ENCODE data around the gene COL23A1.

Gene COL23A1

GRCh38 chr5:178572617-178573016 lies 17.6 kb downstream of the COL23A1 start:
- H3K4me3 ChIP-seq (ENCODE audit: low read depth, low read length) = no peak overlapping the region
- DNase-seq (ENCODE audit: low read depth) = no peak
- TF ChIP-seq CTCF (conservative IDR thresholded peaks at IDR 0.05; ENCODE audit: low read depth, low read length) = no peak

- H3K4me3 ChIP-seq (ENCODE audit: low read depth, low read length) = no peak overlapping the region
- DNase-seq (ENCODE audit: low read depth) = peak; percentile 20
- no peak for TF ChIP-seq CTCF (conservative IDR thresholded peaks at IDR 0.05; ENCODE audit: low read depth, low read length)
Observed at GRCh38 chr5:178569485-178569884, 20.7 kb downstream of the COL23A1 start.

GRCh38 chr5:178564811-178565550 lies 25.2 kb downstream of the COL23A1 start:
- H3K4me3 ChIP-seq (ENCODE audit: low read depth, low read length) = no peak overlapping the region
- no peak for DNase-seq (ENCODE audit: low read depth)
- no peak for TF ChIP-seq CTCF (conservative IDR thresholded peaks at IDR 0.05; ENCODE audit: low read depth, low read length)

GRCh38 chr5:178564397-178564796 lies 25.8 kb downstream of the COL23A1 start:
- H3K4me3 ChIP-seq (ENCODE audit: low read depth, low read length) = no peak overlapping the region
- DNase-seq (ENCODE audit: low read depth) = no peak
- TF ChIP-seq CTCF (conservative IDR thresholded peaks at IDR 0.05; ENCODE audit: low read depth, low read length) = no peak

GRCh38 chr5:178563621-178564020 lies 26.6 kb downstream of the COL23A1 start:
- TF ChIP-seq CTCF (conservative IDR thresholded peaks at IDR 0.05; ENCODE audit: low read depth, low read length) = no peak
- no peak overlapping the region for H3K4me3 ChIP-seq (ENCODE audit: low read depth, low read length)
- no peak for DNase-seq (ENCODE audit: low read depth)

- no peak for DNase-seq (ENCODE audit: low read depth)
- no peak for TF ChIP-seq CTCF (conservative IDR thresholded peaks at IDR 0.05; ENCODE audit: low read depth, low read length)
- H3K4me3 ChIP-seq (ENCODE audit: low read depth, low read length) = no peak overlapping the region
Observed at GRCh38 chr5:178561746-178562264, 28.4 kb downstream of the COL23A1 start.

- DNase-seq (ENCODE audit: low read depth) = no peak
- no peak for TF ChIP-seq CTCF (conservative IDR thresholded peaks at IDR 0.05; ENCODE audit: low read depth, low read length)
- no peak overlapping the region for H3K4me3 ChIP-seq (ENCODE audit: low read depth, low read length)
Observed at GRCh38 chr5:178560911-178561310, 29.3 kb downstream of the COL23A1 start.
